GM19468 (cell line): Measurements from ENCODE around the gene TPGS1.

Experiments used
- ATAC-seq: cut with Tn5 transposase; IDR thresholded peaks from one replicate; pipeline ENCODE4 v1.9.1; 2021; ENCODE audit warnings: mild to moderate bottlenecking, moderate library complexity, moderate number of reproducible peaks; ENCODE audit not compliant: unreplicated experiment; ENCODE audit errors: extremely low read depth

TPGS1 gene

GRCh38 chr19:493391-494170 is 13.7 kb upstream of the TPGS1 start:
- ATAC-seq = no peak

GRCh38 chr19:494171-495080 is 12.9 kb upstream of the TPGS1 start:
- ATAC-seq = no peak

- ATAC-seq = no peak
These were observed 12.3 kb upstream of the TPGS1 start for GRCh38 chr19:495081-495401.

- no peak for ATAC-seq
These were observed 11.7 kb upstream of the TPGS1 start for GRCh38 chr19:495402-496111.

GRCh38 chr19:496112-496665 is 11.1 kb upstream of the TPGS1 start, which contains the start of gene MADCAM1:
TSS of gene MADCAM1 (plus strand) at chr19:496486. CDS start at chr19:496500, 14 bp downstream.
- no peak for ATAC-seq

GRCh38 chr19:496986-497385 is 10.3 kb upstream of the TPGS1 start:
- ATAC-seq = no peak

GRCh38 chr19:497491-497868 is 9.8 kb upstream of the TPGS1 start:
- ATAC-seq = no peak

GRCh38 chr19:497869-498510 is 9.3 kb upstream of the TPGS1 start:
- ATAC-seq = no peak

GRCh38 chr19:498511-498891 is 8.8 kb upstream of the TPGS1 start:
- no peak for ATAC-seq

- no peak for ATAC-seq
These were observed 8.2 kb upstream of the TPGS1 start for GRCh38 chr19:498977-499623.

GRCh38 chr19:501646-502045 is 5.7 kb upstream of the TPGS1 start:
- no peak for ATAC-seq

- no peak for ATAC-seq
These were observed 2.7 kb upstream of the TPGS1 start for GRCh38 chr19:504616-505015.

- ATAC-seq = peak; percentile 51
These were observed 652 bp upstream of the TPGS1 start for GRCh38 chr19:506404-507285.

- ATAC-seq = no peak
These were observed 1.2 kb downstream of the TPGS1 start for GRCh38 chr19:508204-509150.

- no peak for ATAC-seq
These were observed 3.4 kb downstream of the TPGS1 start for GRCh38 chr19:510606-511100.

- no peak for ATAC-seq
These were observed 4.0 kb downstream of the TPGS1 start for GRCh38 chr19:511101-511851.
